ENCODE measurements around the gene SP6.

SP6 gene

DNA sequence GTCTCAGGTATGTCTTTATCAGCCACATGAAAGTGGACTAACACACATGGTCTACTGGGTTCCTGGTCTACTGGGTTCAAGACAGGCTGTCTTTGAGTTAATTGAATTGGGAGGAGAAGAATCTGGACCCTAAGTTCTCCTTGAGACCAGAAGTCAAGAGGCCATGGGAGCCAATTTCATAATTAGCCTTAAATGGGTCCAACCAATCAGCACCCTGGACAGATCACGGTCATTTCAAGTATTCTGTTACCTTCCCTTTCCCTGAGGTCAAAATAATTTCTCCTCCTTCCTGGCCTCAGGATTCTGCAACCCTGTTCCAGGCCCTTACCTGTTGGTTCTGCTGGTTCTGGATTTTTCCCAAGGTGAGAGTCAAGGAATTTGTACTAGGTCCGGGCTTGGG, 53.2 kb downstream of the SP6 start:
- Mint-ChIP-seq H3K36me3 (ENCODE audit: low read depth) (no peaks in the 10 kb centered on the region), H3K4me1 (no peaks in the 10 kb centered on the region), H3K4me3 (no peak overlapping the region), H3K9me3 (no peaks in the 10 kb centered on the region), H3K27ac (no peak overlapping the region), H3K27me3 (ENCODE audit: low read depth) (peaks cover 57% of the 10 kb centered on the region)
- TF ChIP-seq CTCF (IDR thresholded peaks at IDR 0.05; ENCODE audit: unreplicated experiment in 3 of 3) = no peak

All from nephron (organoid).